Nucleus accumbens (tissue), 56 donors: ENCODE data around the gene SHANK3.

Experiments used
- DNase-seq, 56 donors: peaks; one replicate each; lab custom pipeline; 2025; lab: John Stamatoyannopoulos, UW

The SHANK3 gene

GRCh38 chr22:50696799-50697561 lies 24.4 kb downstream of the SHANK3 start:
- DNase-seq = peak in 5 of 56 donors; percentile 20 to 52 (median 27)

GRCh38 chr22:50697667-50698506 lies 25.3 kb downstream of the SHANK3 start:
- DNase-seq = no peak

- DNase-seq = no peak
These were observed 25.9 kb downstream of the SHANK3 start for GRCh38 chr22:50698546-50698945.

- no peak for DNase-seq
These were observed 26.6 kb downstream of the SHANK3 start for GRCh38 chr22:50699001-50699755.

GRCh38 chr22:50699756-50700386 lies 27.2 kb downstream of the SHANK3 start:
- peak in 2 of 56 donors; percentile 17 to 37 for DNase-seq

- DNase-seq = no peak
These were observed 27.9 kb downstream of the SHANK3 start for GRCh38 chr22:50700387-50701075.

GRCh38 chr22:50701076-50701419 lies 28.4 kb downstream of the SHANK3 start:
- no peak for DNase-seq

- no peak for DNase-seq
These were observed 29.0 kb downstream of the SHANK3 start for GRCh38 chr22:50701428-50702154.

- DNase-seq = no peak
These were observed 29.6 kb downstream of the SHANK3 start for GRCh38 chr22:50702261-50702671.

- no peak for DNase-seq
These were observed 30.4 kb downstream of the SHANK3 start for GRCh38 chr22:50702821-50703725.

GRCh38 chr22:50703726-50704509 lies 31.3 kb downstream of the SHANK3 start:
- DNase-seq = no peak

GRCh38 chr22:50704510-50705218 lies 32.0 kb downstream of the SHANK3 start:
- DNase-seq = peak in 1 of 56 donors; percentile 39

- peak in 47 of 56 donors; percentile 13 to 90 (median 62) for DNase-seq
These were observed 32.6 kb downstream of the SHANK3 start for GRCh38 chr22:50705219-50705691.

- no peak for DNase-seq
These were observed 33.3 kb downstream of the SHANK3 start for GRCh38 chr22:50705851-50706351.

GRCh38 chr22:50706481-50707125 lies 34.0 kb downstream of the SHANK3 start:
- DNase-seq = no peak

- no peak for DNase-seq
These were observed 35.9 kb downstream of the SHANK3 start for GRCh38 chr22:50708474-50708873.
